HG03558 (cell line): Measurements from ENCODE around the gene TMEM203.

Experiments used
- ATAC-seq: cut with Tn5 transposase; IDR thresholded peaks from one replicate; pipeline ENCODE4 v1.9.1; 2021; ENCODE audit warnings: moderate number of reproducible peaks; ENCODE audit not compliant: unreplicated experiment; ENCODE audit errors: extremely low read depth

TMEM203 gene

GRCh38 chr9:137230705-137231371 lies 25.4 kb upstream of the TMEM203 start, which contains the start of gene SLC34A3:
TSS of gene SLC34A3 (plus strand) at chr9:137230901. CDS start at chr9:137231703, 802 bp downstream.
- no peak for ATAC-seq

- ATAC-seq, result no peak
Observed at GRCh38 chr9:137229903-137230704, 24.7 kb upstream of the TMEM203 start.

- no peak for ATAC-seq
Observed at GRCh38 chr9:137228968-137229896, 23.8 kb upstream of the TMEM203 start.

GRCh38 chr9:137228506-137228967 lies 23.1 kb upstream of the TMEM203 start:
- no peak for ATAC-seq

GRCh38 chr9:137227853-137228505 lies 22.5 kb upstream of the TMEM203 start:
- no peak for ATAC-seq

GRCh38 chr9:137227054-137227852 lies 21.8 kb upstream of the TMEM203 start, which contains the start of gene RNF224:
TSS of gene RNF224 (plus strand) at chr9:137227502. CDS start at chr9:137228336, 834 bp downstream.
- no peak for ATAC-seq

- no peak for ATAC-seq
Observed at GRCh38 chr9:137226338-137227053, 21.0 kb upstream of the TMEM203 start.

- ATAC-seq, result no peak
Observed at GRCh38 chr9:137225699-137226331, 20.4 kb upstream of the TMEM203 start.

GRCh38 chr9:137224830-137225694 lies 19.6 kb upstream of the TMEM203 start, which contains the start of gene CYSRT1:
TSS of gene CYSRT1 (plus strand) at chr9:137225174. CDS start at chr9:137225622, 448 bp downstream.
- ATAC-seq, result no peak

GRCh38 chr9:137223078-137223970 lies 17.9 kb upstream of the TMEM203 start:
- ATAC-seq, result peak; percentile 57

GRCh38 chr9:137222190-137223077 lies 17.0 kb upstream of the TMEM203 start, which contains the start of gene RNF208:
TSS of gene RNF208 (minus strand) at chr9:137222240. CDS start at chr9:137221212, 1,028 bp downstream.
- ATAC-seq, result no peak

- no peak for ATAC-seq
Observed at GRCh38 chr9:137221506-137222111, 16.2 kb upstream of the TMEM203 start.

GRCh38 chr9:137221095-137221505 lies 15.7 kb upstream of the TMEM203 start:
- ATAC-seq, result no peak

GRCh38 chr9:137220317-137221094 lies 15.1 kb upstream of the TMEM203 start:
- ATAC-seq, result no peak
